ENCODE results near the gene OPA1.

The OPA1 gene

DNA sequence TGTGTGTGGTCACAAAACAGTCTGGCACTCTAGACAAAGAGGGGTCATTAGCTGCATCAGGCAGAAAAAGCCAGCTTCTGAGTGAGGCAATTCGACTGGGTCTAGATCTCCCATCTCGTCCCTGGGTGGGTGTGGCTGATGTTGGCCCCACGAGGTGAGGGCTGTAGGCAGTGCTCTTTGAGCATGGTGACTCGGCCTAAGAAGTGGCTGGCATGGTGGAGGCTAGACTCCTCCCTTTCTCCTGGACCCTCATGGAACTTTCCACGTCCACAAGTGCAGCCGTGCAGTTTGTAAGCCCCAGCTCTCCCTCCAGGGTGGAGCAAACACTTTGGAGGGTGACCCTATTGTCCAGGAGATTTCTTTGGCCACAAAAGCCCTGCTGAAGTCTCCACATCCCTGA lies 134.1 kb downstream of the OPA1 start:
- no peaks in the 10 kb centered on the region for H3K9me2 ChIP-seq (replicated peaks; ENCODE audit: low read depth, low read length)
- H3K27me3 ChIP-seq (ENCODE audit: insufficient read depth, low read length, poor library complexity, severe bottlenecking): no peaks in the 10 kb centered on the region
- no peaks in the 10 kb centered on the region for H3K9me3 ChIP-seq (ENCODE audit: insufficient read depth, low read depth, low read length)
- H3K4me1 ChIP-seq (ENCODE audit: insufficient read depth, low read length, poor library complexity, severe bottlenecking): no peaks in the 10 kb centered on the region
- no peak overlapping the region for H2AFZ ChIP-seq (ENCODE audit: low read length)
- no peak for TF ChIP-seq EZH2phosphoT487 (IDR thresholded peaks at IDR 0.05; ENCODE audit: borderline replicate concordance)
- TF ChIP-seq, protein P1, sequence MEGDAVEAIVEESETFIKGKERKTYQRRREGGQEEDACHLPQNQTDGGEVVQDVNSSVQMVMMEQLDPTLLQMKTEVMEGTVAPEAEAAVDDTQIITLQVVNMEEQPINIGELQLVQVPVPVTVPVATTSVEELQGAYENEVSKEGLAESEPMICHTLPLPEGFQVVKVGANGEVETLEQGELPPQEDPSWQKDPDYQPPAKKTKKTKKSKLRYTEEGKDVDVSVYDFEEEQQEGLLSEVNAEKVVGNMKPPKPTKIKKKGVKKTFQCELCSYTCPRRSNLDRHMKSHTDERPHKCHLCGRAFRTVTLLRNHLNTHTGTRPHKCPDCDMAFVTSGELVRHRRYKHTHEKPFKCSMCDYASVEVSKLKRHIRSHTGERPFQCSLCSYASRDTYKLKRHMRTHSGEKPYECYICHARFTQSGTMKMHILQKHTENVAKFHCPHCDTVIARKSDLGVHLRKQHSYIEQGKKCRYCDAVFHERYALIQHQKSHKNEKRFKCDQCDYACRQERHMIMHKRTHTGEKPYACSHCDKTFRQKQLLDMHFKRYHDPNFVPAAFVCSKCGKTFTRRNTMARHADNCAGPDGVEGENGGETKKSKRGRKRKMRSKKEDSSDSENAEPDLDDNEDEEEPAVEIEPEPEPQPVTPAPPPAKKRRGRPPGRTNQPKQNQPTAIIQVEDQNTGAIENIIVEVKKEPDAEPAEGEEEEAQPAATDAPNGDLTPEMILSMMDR (conservative IDR thresholded peaks at IDR 0.05; ENCODE audit: low read length): no peak
- no peaks in the 10 kb centered on the region for H3K36me3 ChIP-seq (ENCODE audit: insufficient read depth, low read length)
- H3F3A ChIP-seq (ENCODE audit: low read depth): no peaks in the 10 kb centered on the region
- H3K79me2 ChIP-seq (ENCODE audit: insufficient read depth, low read length): no peaks in the 10 kb centered on the region
- no peak overlapping the region for H3K9ac ChIP-seq (ENCODE audit: low read depth, low read length, poor library complexity, severe bottlenecking)
- H4K20me1 ChIP-seq (ENCODE audit: insufficient read depth, low read length, poor library complexity, severe bottlenecking): no peaks in the 10 kb centered on the region
- H3K4me2 ChIP-seq (ENCODE audit: low read depth, low read length, poor library complexity, severe bottlenecking): no peak overlapping the region
- H3K4me3 ChIP-seq (ENCODE audit: low read length, poor library complexity, severe bottlenecking): no peak overlapping the region

DNA sequence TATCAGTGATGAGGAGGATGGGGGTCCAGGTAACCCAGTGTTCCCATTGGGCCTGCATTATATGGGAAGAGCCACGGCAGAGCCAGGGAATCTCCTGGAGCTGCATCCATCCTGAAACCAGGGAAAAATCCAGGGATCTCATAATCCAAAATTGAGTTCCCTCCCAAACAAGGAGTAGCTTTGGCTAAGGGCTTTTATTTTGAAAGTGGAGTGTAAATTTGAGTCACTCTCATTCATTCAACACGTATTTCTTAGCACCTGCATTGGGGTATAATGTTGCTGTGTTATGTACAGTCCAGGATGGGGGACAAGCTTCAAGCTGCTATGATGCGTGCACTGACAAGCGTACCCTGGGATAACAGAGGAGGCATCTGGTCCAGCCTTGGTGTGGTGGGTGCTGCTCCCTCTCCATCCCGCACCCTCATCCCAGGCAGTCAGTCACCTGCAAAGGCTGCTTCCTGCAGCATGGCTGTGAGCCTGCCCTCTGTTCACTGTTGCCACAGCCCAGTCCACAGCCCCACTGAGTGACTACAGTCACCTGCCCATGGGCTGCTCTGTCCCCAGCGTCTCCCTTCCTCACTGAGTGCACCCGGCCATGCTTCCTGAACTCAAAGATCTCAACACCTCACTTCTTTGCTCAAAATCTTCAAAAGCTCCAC lies 135.6 kb downstream of the OPA1 start:
- Histone ChIP-seq H4K20me1 (ENCODE audit: insufficient read depth, low read length, poor library complexity, severe bottlenecking) (no peaks in the 10 kb centered on the region), H3K9me2 (replicated peaks; ENCODE audit: low read depth, low read length) (no peaks in the 10 kb centered on the region), H3K79me2 (ENCODE audit: insufficient read depth, low read length) (no peaks in the 10 kb centered on the region), H3K9me3 (ENCODE audit: insufficient read depth, low read depth, low read length) (no peaks in the 10 kb centered on the region), H3K9ac (ENCODE audit: low read depth, low read length, poor library complexity, severe bottlenecking) (no peak overlapping the region), H3F3A (ENCODE audit: low read depth) (no peaks in the 10 kb centered on the region), H2AFZ (ENCODE audit: low read length) (no peak overlapping the region), H3K4me3 (ENCODE audit: low read length, poor library complexity, severe bottlenecking) (no peak overlapping the region), H3K4me2 (ENCODE audit: low read depth, low read length, poor library complexity, severe bottlenecking) (no peak overlapping the region), H3K36me3 (ENCODE audit: insufficient read depth, low read length) (no peaks in the 10 kb centered on the region), H3K27me3 (ENCODE audit: insufficient read depth, low read length, poor library complexity, severe bottlenecking) (no peaks in the 10 kb centered on the region), H3K4me1 (ENCODE audit: insufficient read depth, low read length, poor library complexity, severe bottlenecking) (no peaks in the 10 kb centered on the region)
- TF ChIP-seq, protein P1 (conservative IDR thresholded peaks at IDR 0.05; ENCODE audit: low read length): no peak
- no peak for TF ChIP-seq EZH2phosphoT487 (IDR thresholded peaks at IDR 0.05; ENCODE audit: borderline replicate concordance)

DNA sequence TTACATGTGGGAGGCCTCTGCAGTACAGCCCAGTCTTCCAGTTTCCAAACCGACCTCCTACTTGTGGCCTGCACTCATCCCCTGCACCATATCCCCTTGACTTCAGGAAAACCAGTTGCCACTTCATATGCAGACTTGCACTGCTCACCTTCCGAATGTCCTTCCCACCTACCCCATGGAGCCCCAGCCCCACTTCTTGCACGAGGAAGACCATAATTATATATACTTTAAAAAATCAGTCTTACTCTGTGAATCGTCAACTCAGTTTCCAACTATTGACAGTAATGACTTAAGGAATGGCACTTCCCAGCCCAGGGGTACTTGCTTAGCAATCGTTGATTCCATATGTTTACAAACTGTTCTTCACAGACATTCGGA lies 136.1 kb downstream of the OPA1 start:
- Histone ChIP-seq H3K27me3 (ENCODE audit: insufficient read depth, low read length, poor library complexity, severe bottlenecking) (no peaks in the 10 kb centered on the region), H3F3A (ENCODE audit: low read depth) (no peaks in the 10 kb centered on the region), H3K9me2 (replicated peaks; ENCODE audit: low read depth, low read length) (no peaks in the 10 kb centered on the region), H3K4me3 (ENCODE audit: low read length, poor library complexity, severe bottlenecking) (no peak overlapping the region), H3K36me3 (ENCODE audit: insufficient read depth, low read length) (no peaks in the 10 kb centered on the region), H3K4me1 (ENCODE audit: insufficient read depth, low read length, poor library complexity, severe bottlenecking) (no peaks in the 10 kb centered on the region), H2AFZ (ENCODE audit: low read length) (no peak overlapping the region), H4K20me1 (ENCODE audit: insufficient read depth, low read length, poor library complexity, severe bottlenecking) (no peaks in the 10 kb centered on the region), H3K79me2 (ENCODE audit: insufficient read depth, low read length) (no peaks in the 10 kb centered on the region), H3K9me3 (ENCODE audit: insufficient read depth, low read depth, low read length) (no peaks in the 10 kb centered on the region), H3K9ac (ENCODE audit: low read depth, low read length, poor library complexity, severe bottlenecking) (no peak overlapping the region), H3K4me2 (ENCODE audit: low read depth, low read length, poor library complexity, severe bottlenecking) (no peak overlapping the region)
- TF ChIP-seq, protein P1 (conservative IDR thresholded peaks at IDR 0.05; ENCODE audit: low read length): no peak
- TF ChIP-seq EZH2phosphoT487 (IDR thresholded peaks at IDR 0.05; ENCODE audit: borderline replicate concordance): no peak
